Measurements from ENCODE around the gene GNG4. TPM values are rescaled to one million over a fixed set of nuclear protein-coding genes. Genes with fewer than 3 reads are reported as not detected.

Gene GNG4
- total and polyA plus RNA-seq, 10 of the 15 experiments (the other 5 are each of a cell fraction or from before 2014, with no cell fraction given), result 0.03 to 0.15 (median 0.15) TPM; not detected in 7

GRCh38 chr1:235651170-235651806, 1.7 kb upstream of the GNG4 start:
- H3K9me3 ChIP-seq (replicated peaks; ENCODE audit: control insufficient read depth, insufficient read depth, low read length), result no peaks in the 10 kb centered on the region
- 34% methylated on average over 10 of the region's 10 CpGs for WGBS (ENCODE audit: insufficient coverage, insufficient replicate concordance, low lambda C conversion rate, missing lambda C conversion rate)
- RAD21 ChIA-PET (ENCODE audit: unreplicated experiment), result no interaction called here
- FAIRE-seq (no peak), ATAC-seq (no peak), DNase-seq (ENCODE audit: low read depth, low spot score) (no peak)
- H3K79me2 ChIP-seq (ENCODE audit: control insufficient read depth, insufficient read depth, low read length), result no peaks in the 10 kb centered on the region
- H3K4me2 ChIP-seq (ENCODE audit: control insufficient read depth, insufficient read depth), result no peak overlapping the region
- H3K36me3 ChIP-seq (ENCODE audit: control insufficient read depth in 2 of 2, insufficient read depth in 2 of 2, low read length in 1 of 2), result no peaks in the 10 kb centered on the region
- no peaks in the 10 kb centered on the region for H4K20me1 ChIP-seq (ENCODE audit: control insufficient read depth, insufficient read depth)
- intact Hi-C loops (cut with micrococcal nuclease; ENCODE audit: unreplicated experiment) (no loop called here), in situ Hi-C loops (cut with MboI) (no loop called here)
- no peak overlapping the region for H3K9ac ChIP-seq (ENCODE audit: control insufficient read depth, insufficient read depth, low read length)
- H3K4me1 ChIP-seq (ENCODE audit: control insufficient read depth, insufficient read depth, low read length), result no peaks in the 10 kb centered on the region; the same call in 1 of the 2 replicates
- H2AFZ ChIP-seq (ENCODE audit: control insufficient read depth, low read depth, low read length), result no peak overlapping the region
- SMC1A ChIA-PET (ENCODE audit: uncharacterized antibody, unreplicated experiment), result interaction anchor here (0.6 to 1.5 kb wide), 2 partner anchors 321 to 1407 kb away, joined by 3 read pairs; no protein-coding TSS in a partner anchor
- POLR2A ChIA-PET, result no interaction called here
- H3K4me3 ChIP-seq, result no peak overlapping the region
- CTCF ChIA-PET, result interaction anchor here (0.9 kb wide), 1 partner anchor 19 kb away, joined by 3 read pairs; no protein-coding TSS in a partner anchor
- H3K27ac ChIP-seq (ENCODE audit: control insufficient read depth, insufficient read depth), result no peak overlapping the region
- no TSS peak for BruUV-seq (replicated peaks)
- H3K27me3 ChIP-seq (replicated peaks in 1 of 2; ENCODE audit: control insufficient read depth in 2 of 2, insufficient read depth in 2 of 2, low read length in 1 of 2), result peaks cover 1 to 17% of the 10 kb centered on the region in 2 experiments; a peak in 3 of 4 replicates
- TF ChIP-seq SUZ12 (IDR thresholded peaks at IDR 0.05; ENCODE audit: unreplicated experiment), result no peak
- no peak for TF ChIP-seq ZBTB33 (IDR thresholded peaks at IDR 0.05)
- no peak for TF ChIP-seq SUPT20H (IDR thresholded peaks at IDR 0.05; ENCODE audit: borderline replicate concordance, control insufficient read depth, low read depth, low read length)
- no peak for TF ChIP-seq CHD1 (IDR thresholded peaks at IDR 0.05; ENCODE audit: low read depth, low read length)
- TF ChIP-seq CBFB (IDR thresholded peaks at IDR 0.05; ENCODE audit: low read depth), result no peak
- no peak for TF ChIP-seq FOXK2 (IDR thresholded peaks at IDR 0.05)
- TF ChIP-seq SKIL (IDR thresholded peaks at IDR 0.05; ENCODE audit: low read depth, poor library complexity, severe bottlenecking), result no peak
- no peak for TF ChIP-seq ZNF207 (IDR thresholded peaks at IDR 0.05; ENCODE audit: borderline replicate concordance)
- no peak for TF ChIP-seq NFYB (IDR thresholded peaks at IDR 0.05; ENCODE audit: insufficient read depth, low read depth, low read length)
- no peak for TF ChIP-seq WRNIP1 (IDR thresholded peaks at IDR 0.05; ENCODE audit: borderline replicate concordance, low read depth, low read length)
- TF ChIP-seq ZNF592 (IDR thresholded peaks at IDR 0.05), result no peak
- no peak for TF ChIP-seq PAX5 (IDR thresholded peaks at IDR 0.05; ENCODE audit: borderline replicate concordance, low read depth, low read length)
- TF ChIP-seq SMAD1 (IDR thresholded peaks at IDR 0.05; ENCODE audit: low read depth, partially characterized antibody), result no peak
- no peak for TF ChIP-seq MLLT1 (IDR thresholded peaks at IDR 0.05)
